HepG2 (cell line): ENCODE data around the gene PDYN. TPM values are rescaled to one million over a fixed set of nuclear protein-coding genes. Genes with fewer than 3 reads are reported as not detected.
A peak's percentile ranks its signal among the peaks of the same experiment; 100 is the strongest.

Experiments
- GFI1 ChIP-seq: sonication (generic); formaldehyde crosslinking; IDR thresholded peaks from 2 replicates; pipeline ENCODE4 v1.5.0; 2020; ENCODE audit warnings: missing genetic modification reagents, mild to moderate bottlenecking, borderline replicate concordance
- KDM5A ChIP-seq: fragments of 200-600 bp; sonication (generic); IDR thresholded peaks from 2 replicates; pipeline ENCODE4 v1.7.0; 2018; ENCODE audit warnings: antibody characterized with exemption, mild to moderate bottlenecking, low read length, borderline replicate concordance
- MAFG ChIP-seq: sonication (generic); formaldehyde crosslinking; IDR thresholded peaks from 2 replicates; pipeline ENCODE4 v1.5.1; 2020; ENCODE audit warnings: mild to moderate bottlenecking, missing genetic modification reagents
- MEIS1 ChIP-seq: sonication (generic); formaldehyde crosslinking; IDR thresholded peaks from 2 replicates; pipeline ENCODE4 v1.9.0; 2021; ENCODE audit warnings: mild to moderate bottlenecking, missing genetic modification reagents, moderate library complexity, borderline replicate concordance
- MXD4 ChIP-seq: IDR thresholded peaks from 2 replicates; pipeline ENCODE4 v1.6.1; 2016; ENCODE audit warnings: mild to moderate bottlenecking, missing biosample characterization, missing genetic modification reagents
- MYPOP ChIP-seq: sonication (generic); formaldehyde crosslinking; IDR thresholded peaks from 2 replicates; pipeline ENCODE4 v1.8.1; 2023; ENCODE audit warnings: mild to moderate bottlenecking, moderate library complexity, missing genetic modification reagents
- NR2F1 ChIP-seq, 2 experiments: fragments of 450-650 bp in 1 of 2; formaldehyde crosslinking in 1 of 2; IDR thresholded peaks; 2 replicates each; pipeline versions ENCODE4 v1.5.0 to v1.6.1; 2016 to 2020; ENCODE audit warnings: mild to moderate bottlenecking in 1 of 2, missing compliant biosample characterization in 1 of 2, missing genetic modification reagents in 1 of 2, moderate library complexity in 1 of 2
- PRDM4 ChIP-seq: sonication (generic); formaldehyde crosslinking; IDR thresholded peaks from 2 replicates; pipeline ENCODE4 v1.9.0; 2021; ENCODE audit warnings: missing genetic modification reagents, borderline replicate concordance
- RAD51 ChIP-seq: fragments of 450-650 bp; IDR thresholded peaks from 2 replicates; pipeline ENCODE4 v1.6.1; 2016; ENCODE audit warnings: borderline replicate concordance
- RNF2 ChIP-seq: fragments of 450-650 bp; conservative IDR thresholded peaks from 2 replicates; pipeline ENCODE4 v1.6.1; 2016; ENCODE audit warnings: low read depth
- SALL2 ChIP-seq: sonication (generic); formaldehyde crosslinking; IDR thresholded peaks from 2 replicates; pipeline ENCODE4 v1.8.1; 2023; ENCODE audit warnings: mild to moderate bottlenecking, missing genetic modification reagents, inconsistent platforms
- SNAI1 ChIP-seq: sonication (generic); formaldehyde crosslinking; IDR thresholded peaks from 2 replicates; pipeline ENCODE4 v1.5.0; 2020; ENCODE audit warnings: mild to moderate bottlenecking, missing genetic modification reagents, borderline replicate concordance
- SRSF4 ChIP-seq: fragments of 200-400 bp; formaldehyde crosslinking; IDR thresholded peaks from one replicate; pipeline ENCODE4 v1.6.1; 2018; ENCODE audit warnings: mild to moderate bottlenecking, low read depth, low read length, moderate library complexity; ENCODE audit not compliant: poor library complexity, severe bottlenecking
- SRY ChIP-seq: sonication (generic); formaldehyde crosslinking; IDR thresholded peaks from 2 replicates; pipeline ENCODE4 v1.8.0; 2022; ENCODE audit warnings: mild to moderate bottlenecking, missing genetic modification reagents
- WIZ ChIP-seq: sonication (generic); formaldehyde crosslinking; IDR thresholded peaks from 2 replicates; pipeline ENCODE4 v1.5.1; 2020; ENCODE audit warnings: mild to moderate bottlenecking, missing genetic modification reagents
- ZNF253 ChIP-seq: sonication (generic); formaldehyde crosslinking; IDR thresholded peaks from 2 replicates; pipeline ENCODE4 v1.8.0; 2022; ENCODE audit warnings: mild to moderate bottlenecking, missing genetic modification reagents, borderline replicate concordance
- ZNF30 ChIP-seq: sonication (generic); formaldehyde crosslinking; IDR thresholded peaks from 2 replicates; pipeline ENCODE4 v1.5.0; 2020; ENCODE audit warnings: mild to moderate bottlenecking, missing genetic modification reagents
- ZNF354B ChIP-seq: sonication (generic); formaldehyde crosslinking; IDR thresholded peaks from 2 replicates; pipeline ENCODE4 v1.8.0; 2022; ENCODE audit warnings: mild to moderate bottlenecking, missing genetic modification reagents
- ZNF777 ChIP-seq: sonication (generic); formaldehyde crosslinking; IDR thresholded peaks from 2 replicates; pipeline ENCODE4 v1.4.0; 2020; ENCODE audit warnings: missing genetic modification reagents
- polyA plus RNA-seq, 8 experiments: library from polyadenylated mRNA; depleted of rRNA in 3 of 8; stranded (reverse) in 7 of 8; unstranded in 1 of 8; fragments of >200 nt; fragmentation: Illumina TruSeq in 4 of 8; extraction: Trizol in 4 of 8; gene quantifications; 2 replicates each; pipeline versions ENCODE4 v1.2.1 to v1.2.3, GENCODE V29; 2011 to 2016; ENCODE audit warnings: low read depth in 4 of 8, missing spikeins in 1 of 8, mixed read lengths in 1 of 8; ENCODE audit not compliant: insufficient read depth in 1 of 8
- total RNA-seq, 5 experiments: library from RNA; depleted of rRNA; stranded (reverse); fragments of >200 nt; fragmentation: Illumina TruSeq; extraction: Trizol; gene quantifications; 2 replicates each; pipeline ENCODE4 v1.2.3, GENCODE V29; 2016; ENCODE audit warnings: low read depth in 1 of 5
- TF ChIP-seq, protein P1 (sequence below): sonication (generic); formaldehyde crosslinking; IDR thresholded peaks from 2 replicates; pipeline ENCODE4 v1.4.0; 2020; ENCODE audit warnings: mild to moderate bottlenecking, missing genetic modification reagents
- TF ChIP-seq, protein P2 (sequence below): sonication (generic); formaldehyde crosslinking; IDR thresholded peaks from 2 replicates; pipeline ENCODE4 v1.4.0; 2020; ENCODE audit warnings: missing genetic modification reagents
- TF ChIP-seq, protein P3 (sequence below): IDR thresholded peaks from 2 replicates; pipeline ENCODE4 v1.6.1; 2016; ENCODE audit warnings: low read depth, control low read depth

PDYN gene
- total and polyA plus RNA-seq, 2 of the 13 experiments (the other 11 are each of a cell fraction or from before 2014, with no cell fraction given): not detected

- TF ChIP-seq SNAI1 (CRISPR knock-in tag): peak; percentile 99
- TF ChIP-seq SRY (CRISPR knock-in tag): peak; percentile 100
- TF ChIP-seq NR2F1 (CRISPR knock-in tag; IDR thresholded peaks at IDR 0.05): peak; percentile 53 to 55; a peak in 1 of 4 replicates
- TF ChIP-seq PRDM4 (CRISPR knock-in tag): peak; percentile 96; the same call in 1 of the 2 replicates
- TF ChIP-seq, protein P1, sequence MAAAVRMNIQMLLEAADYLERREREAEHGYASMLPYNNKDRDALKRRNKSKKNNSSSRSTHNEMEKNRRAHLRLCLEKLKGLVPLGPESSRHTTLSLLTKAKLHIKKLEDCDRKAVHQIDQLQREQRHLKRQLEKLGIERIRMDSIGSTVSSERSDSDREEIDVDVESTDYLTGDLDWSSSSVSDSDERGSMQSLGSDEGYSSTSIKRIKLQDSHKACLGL: peak; percentile 95
- no peak for TF ChIP-seq RAD51
- TF ChIP-seq MEIS1 (CRISPR knock-in tag): peak; percentile 64; the same call in 1 of the 2 replicates
- TF ChIP-seq, protein P2, sequence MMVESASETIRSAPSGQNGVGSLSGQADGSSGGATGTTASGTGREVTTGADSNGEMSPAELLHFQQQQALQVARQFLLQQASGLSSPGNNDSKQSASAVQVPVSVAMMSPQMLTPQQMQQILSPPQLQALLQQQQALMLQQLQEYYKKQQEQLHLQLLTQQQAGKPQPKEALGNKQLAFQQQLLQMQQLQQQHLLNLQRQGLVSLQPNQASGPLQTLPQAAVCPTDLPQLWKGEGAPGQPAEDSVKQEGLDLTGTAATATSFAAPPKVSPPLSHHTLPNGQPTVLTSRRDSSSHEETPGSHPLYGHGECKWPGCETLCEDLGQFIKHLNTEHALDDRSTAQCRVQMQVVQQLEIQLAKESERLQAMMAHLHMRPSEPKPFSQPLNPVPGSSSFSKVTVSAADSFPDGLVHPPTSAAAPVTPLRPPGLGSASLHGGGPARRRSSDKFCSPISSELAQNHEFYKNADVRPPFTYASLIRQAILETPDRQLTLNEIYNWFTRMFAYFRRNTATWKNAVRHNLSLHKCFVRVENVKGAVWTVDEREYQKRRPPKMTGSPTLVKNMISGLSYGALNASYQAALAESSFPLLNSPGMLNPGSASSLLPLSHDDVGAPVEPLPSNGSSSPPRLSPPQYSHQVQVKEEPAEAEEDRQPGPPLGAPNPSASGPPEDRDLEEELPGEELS (CRISPR knock-in tag): peak; percentile 93
- no peak for TF ChIP-seq KDM5A
- TF ChIP-seq ZNF354B (CRISPR knock-in tag): peak; percentile 91; the same call in 1 of the 2 replicates
- TF ChIP-seq WIZ (CRISPR knock-in tag): peak; percentile 100
- TF ChIP-seq ZNF253 (CRISPR knock-in tag): peak; percentile 96; the same call in 1 of the 2 replicates
- TF ChIP-seq MXD4 (CRISPR knock-in tag): peak; percentile 95; the same call in 1 of the 2 replicates
- TF ChIP-seq GFI1 (CRISPR knock-in tag): peak; percentile 93
- no peak for TF ChIP-seq SRSF4
- TF ChIP-seq, protein P3, sequence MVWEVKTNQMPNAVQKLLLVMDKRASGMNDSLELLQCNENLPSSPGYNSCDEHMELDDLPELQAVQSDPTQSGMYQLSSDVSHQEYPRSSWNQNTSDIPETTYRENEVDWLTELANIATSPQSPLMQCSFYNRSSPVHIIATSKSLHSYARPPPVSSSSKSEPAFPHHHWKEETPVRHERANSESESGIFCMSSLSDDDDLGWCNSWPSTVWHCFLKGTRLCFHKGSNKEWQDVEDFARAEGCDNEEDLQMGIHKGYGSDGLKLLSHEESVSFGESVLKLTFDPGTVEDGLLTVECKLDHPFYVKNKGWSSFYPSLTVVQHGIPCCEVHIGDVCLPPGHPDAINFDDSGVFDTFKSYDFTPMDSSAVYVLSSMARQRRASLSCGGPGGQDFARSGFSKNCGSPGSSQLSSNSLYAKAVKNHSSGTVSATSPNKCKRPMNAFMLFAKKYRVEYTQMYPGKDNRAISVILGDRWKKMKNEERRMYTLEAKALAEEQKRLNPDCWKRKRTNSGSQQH (CRISPR knock-in tag): peak; percentile 100
- peak; percentile 78 for TF ChIP-seq ZNF777 (CRISPR knock-in tag)
- no peak for TF ChIP-seq RNF2
- peak; percentile 97 for TF ChIP-seq MYPOP (CRISPR knock-in tag)
- TF ChIP-seq MAFG (CRISPR knock-in tag): no peak
- peak; percentile 90 for TF ChIP-seq ZNF30 (CRISPR knock-in tag)
- TF ChIP-seq SALL2 (CRISPR knock-in tag): peak; percentile 95; the same call in 1 of the 2 replicates
These were observed 12.1 kb upstream of the PDYN start (continued) for GRCh38 chr20:2005831-2006426.
